ENCODE measurements around the gene MALAT1. TPM values are rescaled to one million over a fixed set of nuclear protein-coding genes. Genes with fewer than 3 reads are reported as not detected.

The MALAT1 gene
- total and polyA plus RNA-seq, 2 experiments from 2014 or later, result 2,206 to 6,020 TPM

DNA sequence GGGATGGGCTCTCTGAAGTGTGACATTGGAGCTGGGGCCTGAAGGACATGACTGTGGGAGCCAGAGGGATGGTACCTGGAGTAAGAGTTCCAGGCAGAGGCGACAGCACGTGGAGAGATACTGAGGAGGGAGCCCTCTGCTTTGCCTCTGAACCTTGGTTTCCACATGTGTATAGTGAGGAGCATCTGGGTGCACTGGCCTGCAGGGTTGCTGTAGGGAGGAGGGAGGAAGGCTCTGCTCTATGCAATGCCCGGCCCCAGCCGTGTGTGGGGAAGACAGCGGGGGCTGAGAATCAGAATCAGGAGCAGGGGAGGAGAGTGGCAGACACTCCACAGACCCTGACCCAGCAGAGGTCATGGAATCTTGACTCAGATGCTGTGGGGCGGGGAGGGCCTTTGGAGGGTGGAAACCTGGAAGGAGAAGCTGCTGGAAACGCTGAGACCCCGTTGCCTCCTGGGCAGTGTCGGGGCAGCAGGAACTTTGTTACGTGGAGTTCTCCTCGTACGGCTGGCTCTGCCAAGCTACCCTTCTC is 30.0 kb downstream of the MALAT1 start:
- Histone ChIP-seq H3F3A (replicated peaks; ENCODE audit: low read depth) (peaks cover 19% of the 10 kb centered on the region; the same call in 1 of the 2 replicates), H3K79me2 (replicated peaks; ENCODE audit: insufficient read depth) (no peaks in the 10 kb centered on the region), H4K20me1 (replicated peaks; ENCODE audit: insufficient read depth) (peaks cover 2% of the 10 kb centered on the region; the same call in 1 of the 2 replicates), H3K4me3 (no peak overlapping the region), H3K4me1 (ENCODE audit: insufficient read depth) (peaks cover 3% of the 10 kb centered on the region), H3K4me2 (no peak overlapping the region), H3K27me3 (ENCODE audit: insufficient read depth) (0 out of 2 replicates have a peak, but pooled peaks cover 5% of the 10 kb centered on the region), H2AFZ (no peak overlapping the region), H3K9me2 (ENCODE audit: insufficient read depth) (no peaks in the 10 kb centered on the region), H3K36me3 (ENCODE audit: insufficient read depth) (no peaks in the 10 kb centered on the region; the same call in 1 of the 2 replicates), H3K27ac (ENCODE audit: low read depth) (no peak overlapping the region)
- TF ChIP-seq, protein P1, sequence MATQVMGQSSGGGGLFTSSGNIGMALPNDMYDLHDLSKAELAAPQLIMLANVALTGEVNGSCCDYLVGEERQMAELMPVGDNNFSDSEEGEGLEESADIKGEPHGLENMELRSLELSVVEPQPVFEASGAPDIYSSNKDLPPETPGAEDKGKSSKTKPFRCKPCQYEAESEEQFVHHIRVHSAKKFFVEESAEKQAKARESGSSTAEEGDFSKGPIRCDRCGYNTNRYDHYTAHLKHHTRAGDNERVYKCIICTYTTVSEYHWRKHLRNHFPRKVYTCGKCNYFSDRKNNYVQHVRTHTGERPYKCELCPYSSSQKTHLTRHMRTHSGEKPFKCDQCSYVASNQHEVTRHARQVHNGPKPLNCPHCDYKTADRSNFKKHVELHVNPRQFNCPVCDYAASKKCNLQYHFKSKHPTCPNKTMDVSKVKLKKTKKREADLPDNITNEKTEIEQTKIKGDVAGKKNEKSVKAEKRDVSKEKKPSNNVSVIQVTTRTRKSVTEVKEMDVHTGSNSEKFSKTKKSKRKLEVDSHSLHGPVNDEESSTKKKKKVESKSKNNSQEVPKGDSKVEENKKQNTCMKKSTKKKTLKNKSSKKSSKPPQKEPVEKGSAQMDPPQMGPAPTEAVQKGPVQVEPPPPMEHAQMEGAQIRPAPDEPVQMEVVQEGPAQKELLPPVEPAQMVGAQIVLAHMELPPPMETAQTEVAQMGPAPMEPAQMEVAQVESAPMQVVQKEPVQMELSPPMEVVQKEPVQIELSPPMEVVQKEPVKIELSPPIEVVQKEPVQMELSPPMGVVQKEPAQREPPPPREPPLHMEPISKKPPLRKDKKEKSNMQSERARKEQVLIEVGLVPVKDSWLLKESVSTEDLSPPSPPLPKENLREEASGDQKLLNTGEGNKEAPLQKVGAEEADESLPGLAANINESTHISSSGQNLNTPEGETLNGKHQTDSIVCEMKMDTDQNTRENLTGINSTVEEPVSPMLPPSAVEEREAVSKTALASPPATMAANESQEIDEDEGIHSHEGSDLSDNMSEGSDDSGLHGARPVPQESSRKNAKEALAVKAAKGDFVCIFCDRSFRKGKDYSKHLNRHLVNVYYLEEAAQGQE (IDR thresholded peaks at IDR 0.05; ENCODE audit: unreplicated experiment), result no peak
- TF ChIP-seq JUNB (IDR thresholded peaks at IDR 0.05; ENCODE audit: unreplicated experiment) (no peak), NANOG (IDR thresholded peaks at IDR 0.05; ENCODE audit: borderline replicate concordance) (no peak), ZNF331 (CRISPR knock-in tag; IDR thresholded peaks at IDR 0.05; ENCODE audit: low read depth) (no peak), ZNF114 (CRISPR knock-in tag; IDR thresholded peaks at IDR 0.05) (no peak), EZH2 (IDR thresholded peaks at IDR 0.05; ENCODE audit: low read depth, unreplicated experiment) (no peak), POLR2AphosphoS5 (IDR thresholded peaks at IDR 0.05; ENCODE audit: low read depth) (no peak)
- TF ChIP-seq, protein P2, sequence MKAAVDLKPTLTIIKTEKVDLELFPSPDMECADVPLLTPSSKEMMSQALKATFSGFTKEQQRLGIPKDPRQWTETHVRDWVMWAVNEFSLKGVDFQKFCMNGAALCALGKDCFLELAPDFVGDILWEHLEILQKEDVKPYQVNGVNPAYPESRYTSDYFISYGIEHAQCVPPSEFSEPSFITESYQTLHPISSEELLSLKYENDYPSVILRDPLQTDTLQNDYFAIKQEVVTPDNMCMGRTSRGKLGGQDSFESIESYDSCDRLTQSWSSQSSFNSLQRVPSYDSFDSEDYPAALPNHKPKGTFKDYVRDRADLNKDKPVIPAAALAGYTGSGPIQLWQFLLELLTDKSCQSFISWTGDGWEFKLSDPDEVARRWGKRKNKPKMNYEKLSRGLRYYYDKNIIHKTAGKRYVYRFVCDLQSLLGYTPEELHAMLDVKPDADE (IDR thresholded peaks at IDR 0.05), result no peak
- TF ChIP-seq, protein P3, sequence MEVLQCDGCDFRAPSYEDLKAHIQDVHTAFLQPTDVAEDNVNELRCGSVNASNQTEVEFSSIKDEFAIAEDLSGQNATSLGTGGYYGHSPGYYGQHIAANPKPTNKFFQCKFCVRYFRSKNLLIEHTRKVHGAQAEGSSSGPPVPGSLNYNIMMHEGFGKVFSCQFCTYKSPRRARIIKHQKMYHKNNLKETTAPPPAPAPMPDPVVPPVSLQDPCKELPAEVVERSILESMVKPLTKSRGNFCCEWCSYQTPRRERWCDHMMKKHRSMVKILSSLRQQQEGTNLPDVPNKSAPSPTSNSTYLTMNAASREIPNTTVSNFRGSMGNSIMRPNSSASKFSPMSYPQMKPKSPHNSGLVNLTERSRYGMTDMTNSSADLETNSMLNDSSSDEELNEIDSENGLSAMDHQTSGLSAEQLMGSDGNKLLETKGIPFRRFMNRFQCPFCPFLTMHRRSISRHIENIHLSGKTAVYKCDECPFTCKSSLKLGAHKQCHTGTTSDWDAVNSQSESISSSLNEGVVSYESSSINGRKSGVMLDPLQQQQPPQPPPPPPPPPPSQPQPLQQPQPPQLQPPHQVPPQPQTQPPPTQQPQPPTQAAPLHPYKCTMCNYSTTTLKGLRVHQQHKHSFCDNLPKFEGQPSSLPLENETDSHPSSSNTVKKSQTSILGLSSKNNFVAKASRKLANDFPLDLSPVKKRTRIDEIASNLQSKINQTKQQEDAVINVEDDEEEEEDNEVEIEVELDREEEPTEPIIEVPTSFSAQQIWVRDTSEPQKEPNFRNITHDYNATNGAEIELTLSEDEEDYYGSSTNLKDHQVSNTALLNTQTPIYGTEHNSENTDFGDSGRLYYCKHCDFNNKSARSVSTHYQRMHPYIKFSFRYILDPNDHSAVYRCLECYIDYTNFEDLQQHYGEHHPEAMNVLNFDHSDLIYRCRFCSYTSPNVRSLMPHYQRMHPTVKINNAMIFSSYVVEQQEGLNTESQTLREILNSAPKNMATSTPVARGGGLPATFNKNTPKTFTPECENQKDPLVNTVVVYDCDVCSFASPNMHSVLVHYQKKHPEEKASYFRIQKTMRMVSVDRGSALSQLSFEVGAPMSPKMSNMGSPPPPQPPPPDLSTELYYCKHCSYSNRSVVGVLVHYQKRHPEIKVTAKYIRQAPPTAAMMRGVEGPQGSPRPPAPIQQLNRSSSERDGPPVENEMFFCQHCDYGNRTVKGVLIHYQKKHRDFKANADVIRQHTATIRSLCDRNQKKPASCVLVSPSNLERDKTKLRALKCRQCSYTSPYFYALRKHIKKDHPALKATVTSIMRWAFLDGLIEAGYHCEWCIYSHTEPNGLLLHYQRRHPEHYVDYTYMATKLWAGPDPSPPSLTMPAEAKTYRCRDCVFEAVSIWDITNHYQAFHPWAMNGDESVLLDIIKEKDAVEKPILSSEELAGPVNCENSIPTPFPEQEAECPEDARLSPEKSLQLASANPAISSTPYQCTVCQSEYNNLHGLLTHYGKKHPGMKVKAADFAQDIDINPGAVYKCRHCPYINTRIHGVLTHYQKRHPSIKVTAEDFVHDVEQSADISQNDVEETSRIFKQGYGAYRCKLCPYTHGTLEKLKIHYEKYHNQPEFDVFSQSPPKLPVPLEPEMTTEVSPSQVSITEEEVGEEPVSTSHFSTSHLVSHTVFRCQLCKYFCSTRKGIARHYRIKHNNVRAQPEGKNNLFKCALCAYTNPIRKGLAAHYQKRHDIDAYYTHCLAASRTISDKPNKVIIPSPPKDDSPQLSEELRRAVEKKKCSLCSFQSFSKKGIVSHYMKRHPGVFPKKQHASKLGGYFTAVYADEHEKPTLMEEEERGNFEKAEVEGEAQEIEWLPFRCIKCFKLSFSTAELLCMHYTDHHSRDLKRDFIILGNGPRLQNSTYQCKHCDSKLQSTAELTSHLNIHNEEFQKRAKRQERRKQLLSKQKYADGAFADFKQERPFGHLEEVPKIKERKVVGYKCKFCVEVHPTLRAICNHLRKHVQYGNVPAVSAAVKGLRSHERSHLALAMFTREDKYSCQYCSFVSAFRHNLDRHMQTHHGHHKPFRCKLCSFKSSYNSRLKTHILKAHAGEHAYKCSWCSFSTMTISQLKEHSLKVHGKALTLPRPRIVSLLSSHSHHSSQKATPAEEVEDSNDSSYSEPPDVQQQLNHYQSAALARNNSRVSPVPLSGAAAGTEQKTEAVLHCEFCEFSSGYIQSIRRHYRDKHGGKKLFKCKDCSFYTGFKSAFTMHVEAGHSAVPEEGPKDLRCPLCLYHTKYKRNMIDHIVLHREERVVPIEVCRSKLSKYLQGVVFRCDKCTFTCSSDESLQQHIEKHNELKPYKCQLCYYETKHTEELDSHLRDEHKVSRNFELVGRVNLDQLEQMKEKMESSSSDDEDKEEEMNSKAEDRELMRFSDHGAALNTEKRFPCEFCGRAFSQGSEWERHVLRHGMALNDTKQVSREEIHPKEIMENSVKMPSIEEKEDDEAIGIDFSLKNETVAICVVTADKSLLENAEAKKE (CRISPR knock-in tag; IDR thresholded peaks at IDR 0.05), result no peak
- TF ChIP-seq, protein P4, sequence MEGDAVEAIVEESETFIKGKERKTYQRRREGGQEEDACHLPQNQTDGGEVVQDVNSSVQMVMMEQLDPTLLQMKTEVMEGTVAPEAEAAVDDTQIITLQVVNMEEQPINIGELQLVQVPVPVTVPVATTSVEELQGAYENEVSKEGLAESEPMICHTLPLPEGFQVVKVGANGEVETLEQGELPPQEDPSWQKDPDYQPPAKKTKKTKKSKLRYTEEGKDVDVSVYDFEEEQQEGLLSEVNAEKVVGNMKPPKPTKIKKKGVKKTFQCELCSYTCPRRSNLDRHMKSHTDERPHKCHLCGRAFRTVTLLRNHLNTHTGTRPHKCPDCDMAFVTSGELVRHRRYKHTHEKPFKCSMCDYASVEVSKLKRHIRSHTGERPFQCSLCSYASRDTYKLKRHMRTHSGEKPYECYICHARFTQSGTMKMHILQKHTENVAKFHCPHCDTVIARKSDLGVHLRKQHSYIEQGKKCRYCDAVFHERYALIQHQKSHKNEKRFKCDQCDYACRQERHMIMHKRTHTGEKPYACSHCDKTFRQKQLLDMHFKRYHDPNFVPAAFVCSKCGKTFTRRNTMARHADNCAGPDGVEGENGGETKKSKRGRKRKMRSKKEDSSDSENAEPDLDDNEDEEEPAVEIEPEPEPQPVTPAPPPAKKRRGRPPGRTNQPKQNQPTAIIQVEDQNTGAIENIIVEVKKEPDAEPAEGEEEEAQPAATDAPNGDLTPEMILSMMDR (conservative IDR thresholded peaks at IDR 0.05; ENCODE audit: low read depth in 2 of 2), result no peak
- Mint-ChIP-seq H3K4me1 (peaks cover 9% of the 10 kb centered on the region), H3K4me3 (no peak overlapping the region), H3K36me3 (ENCODE audit: low read depth) (peaks cover 42% of the 10 kb centered on the region), H3K27me3 (ENCODE audit: insufficient read depth, low read depth, poor library complexity) (peaks cover 10% of the 10 kb centered on the region), H3K27ac (no peak overlapping the region), H3K9me3 (no peaks in the 10 kb centered on the region)
- ATAC-seq (no peak), DNase-seq (ENCODE audit: low spot score) (no peak)

Measured in GM23338 (cell line).